SK-N-SH treated with all-trans-retinoic acid at 6 μM for 48 hours (cell line): ENCODE measurements around the gene ZNF710.

ENCODE experiments used
- ARNTL ChIP-seq: fragments of 450-650 bp; formaldehyde crosslinking; IDR thresholded peaks from 2 replicates; pipeline ENCODE4 v1.5.0; 2020; ENCODE audit warnings: low read depth, mild to moderate bottlenecking, moderate library complexity, borderline replicate concordance
- BACH2 ChIP-seq: fragments of 250-450 bp; sonication (Bioruptor Pico); IDR thresholded peaks from 2 replicates; pipeline ENCODE4 v1.9.0; 2021; ENCODE audit warnings: mild to moderate bottlenecking, borderline replicate concordance
- CSDC2 ChIP-seq: fragments of 250-450 bp; sonication (Bioruptor Pico); IDR thresholded peaks from 2 replicates; pipeline ENCODE4 v1.5.0; 2020; ENCODE audit warnings: mild to moderate bottlenecking, moderate library complexity
- GLIS3 ChIP-seq: fragments of 250-450 bp; sonication (Bioruptor Pico); IDR thresholded peaks from 2 replicates; pipeline ENCODE4 v1.5.0; 2020; ENCODE audit warnings: mild to moderate bottlenecking, moderate library complexity
- ISL1 ChIP-seq: fragments of 250-450 bp; sonication (Bioruptor Pico); IDR thresholded peaks from 2 replicates; pipeline ENCODE4 v2.1.2; 2022; ENCODE audit warnings: mild to moderate bottlenecking, moderate library complexity
- PPARA ChIP-seq: fragments of 250-450 bp; sonication (Bioruptor Pico); IDR thresholded peaks from 2 replicates; pipeline ENCODE4 v1.5.0; 2020; ENCODE audit warnings: mild to moderate bottlenecking, borderline replicate concordance
- SNAI2 ChIP-seq: fragments of 250-450 bp; sonication (Bioruptor Pico); IDR thresholded peaks from 2 replicates; pipeline ENCODE4 v1.5.0; 2020; ENCODE audit warnings: mild to moderate bottlenecking, moderate library complexity
- TOX ChIP-seq: fragments of 250-450 bp; sonication (Bioruptor Pico); IDR thresholded peaks from 2 replicates; pipeline ENCODE4 v1.8.0; 2021; ENCODE audit warnings: mild to moderate bottlenecking, moderate library complexity, borderline replicate concordance
- ZFP30 ChIP-seq: fragments of 450-650 bp; formaldehyde crosslinking; IDR thresholded peaks from 2 replicates; pipeline ENCODE4 v1.5.0; 2022; ENCODE audit warnings: mild to moderate bottlenecking, moderate library complexity
- TF ChIP-seq, protein P1 (sequence below): fragments of 250-450 bp; sonication (Bioruptor Pico); IDR thresholded peaks from 2 replicates; pipeline ENCODE4 v1.8.0; 2020; ENCODE audit warnings: mild to moderate bottlenecking, moderate library complexity, borderline replicate concordance
- TF ChIP-seq, protein P2 (sequence below): fragments of 250-450 bp; sonication (Bioruptor Pico); IDR thresholded peaks from 2 replicates; pipeline ENCODE4 v1.5.1; 2020; ENCODE audit warnings: low read depth, mild to moderate bottlenecking, moderate library complexity

DNA sequence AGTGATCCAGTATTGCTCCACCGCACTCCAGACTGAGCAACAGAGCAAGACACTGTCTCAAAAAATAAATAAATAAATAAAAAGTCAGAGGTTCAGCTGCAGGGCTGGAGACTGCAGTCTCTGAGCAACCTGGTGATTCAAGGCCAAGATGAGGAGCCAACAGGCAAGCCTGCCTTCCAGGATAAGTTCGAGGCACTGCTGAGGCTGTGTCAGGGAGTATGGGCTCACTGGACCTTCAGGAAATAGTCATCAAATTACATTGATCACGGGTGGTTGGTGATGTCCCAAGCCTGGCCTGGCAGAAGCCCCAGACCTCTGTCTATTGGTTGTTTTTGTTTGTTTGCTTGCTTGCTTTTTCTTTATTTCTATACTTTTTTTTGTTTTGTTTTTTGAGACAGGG is 59.7 kb downstream of the ZNF710 start:
- TF ChIP-seq, protein P1, sequence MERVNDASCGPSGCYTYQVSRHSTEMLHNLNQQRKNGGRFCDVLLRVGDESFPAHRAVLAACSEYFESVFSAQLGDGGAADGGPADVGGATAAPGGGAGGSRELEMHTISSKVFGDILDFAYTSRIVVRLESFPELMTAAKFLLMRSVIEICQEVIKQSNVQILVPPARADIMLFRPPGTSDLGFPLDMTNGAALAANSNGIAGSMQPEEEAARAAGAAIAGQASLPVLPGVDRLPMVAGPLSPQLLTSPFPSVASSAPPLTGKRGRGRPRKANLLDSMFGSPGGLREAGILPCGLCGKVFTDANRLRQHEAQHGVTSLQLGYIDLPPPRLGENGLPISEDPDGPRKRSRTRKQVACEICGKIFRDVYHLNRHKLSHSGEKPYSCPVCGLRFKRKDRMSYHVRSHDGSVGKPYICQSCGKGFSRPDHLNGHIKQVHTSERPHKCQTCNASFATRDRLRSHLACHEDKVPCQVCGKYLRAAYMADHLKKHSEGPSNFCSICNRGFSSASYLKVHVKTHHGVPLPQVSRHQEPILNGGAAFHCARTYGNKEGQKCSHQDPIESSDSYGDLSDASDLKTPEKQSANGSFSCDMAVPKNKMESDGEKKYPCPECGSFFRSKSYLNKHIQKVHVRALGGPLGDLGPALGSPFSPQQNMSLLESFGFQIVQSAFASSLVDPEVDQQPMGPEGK (CRISPR knock-in tag), result no peak
- no peak for TF ChIP-seq SNAI2 (CRISPR knock-in tag)
- no peak for TF ChIP-seq BACH2 (CRISPR knock-in tag)
- TF ChIP-seq ZFP30 (CRISPR knock-in tag), result no peak
- no peak for TF ChIP-seq ISL1
- TF ChIP-seq, protein P2, sequence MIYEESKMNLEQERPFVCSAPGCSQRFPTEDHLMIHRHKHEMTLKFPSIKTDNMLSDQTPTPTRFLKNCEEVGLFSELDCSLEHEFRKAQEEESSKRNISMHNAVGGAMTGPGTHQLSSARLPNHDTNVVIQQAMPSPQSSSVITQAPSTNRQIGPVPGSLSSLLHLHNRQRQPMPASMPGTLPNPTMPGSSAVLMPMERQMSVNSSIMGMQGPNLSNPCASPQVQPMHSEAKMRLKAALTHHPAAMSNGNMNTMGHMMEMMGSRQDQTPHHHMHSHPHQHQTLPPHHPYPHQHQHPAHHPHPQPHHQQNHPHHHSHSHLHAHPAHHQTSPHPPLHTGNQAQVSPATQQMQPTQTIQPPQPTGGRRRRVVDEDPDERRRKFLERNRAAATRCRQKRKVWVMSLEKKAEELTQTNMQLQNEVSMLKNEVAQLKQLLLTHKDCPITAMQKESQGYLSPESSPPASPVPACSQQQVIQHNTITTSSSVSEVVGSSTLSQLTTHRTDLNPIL (CRISPR knock-in tag), result no peak
- no peak for TF ChIP-seq GLIS3 (CRISPR knock-in tag)
- no peak for TF ChIP-seq TOX (CRISPR knock-in tag)
- TF ChIP-seq CSDC2, result no peak
- TF ChIP-seq ARNTL (CRISPR knock-in tag), result no peak
- TF ChIP-seq PPARA (CRISPR knock-in tag), result no peak
